Medulla oblongata (tissue), 1 donor: Measurements from ENCODE around the gene HTR1D.
"Not testable (repeated sequence)": the region's sequence is repeated elsewhere in the genome, so short reads cannot be mapped to it uniquely, and the experiment has no call there.

Source experiments
- DNase-seq: peaks from one replicate; pipeline ENCODE4 v3.0.0-alpha.2; 2015; ENCODE audit errors: extremely low spot score

Gene HTR1D

GRCh38 chr1:23217421-23218115, at the start of gene HTR1D:
HTR1D (minus strand) TSS chr1:23217502; CDS start chr1:23194219, 23,283 bp downstream.
- DNase-seq = no peak

GRCh38 chr1:23263380-23263887, 46.1 kb upstream of the HTR1D start:
- no peak for DNase-seq

- not testable (repeated sequence) for DNase-seq
Observed at GRCh38 chr1:23258082-23258481, 40.8 kb upstream of the HTR1D start.

GRCh38 chr1:23257371-23257770, 40.1 kb upstream of the HTR1D start:
- not testable (repeated sequence) for DNase-seq

GRCh38 chr1:23254584-23254983, 37.3 kb upstream of the HTR1D start:
- no peak for DNase-seq

GRCh38 chr1:23251812-23252211, 34.5 kb upstream of the HTR1D start:
- DNase-seq = no peak

- DNase-seq = no peak
Observed at GRCh38 chr1:23249787-23250454, 32.6 kb upstream of the HTR1D start.

- no peak for DNase-seq
Observed at GRCh38 chr1:23247276-23247675, 30.0 kb upstream of the HTR1D start.

GRCh38 chr1:23246274-23246673, 29.0 kb upstream of the HTR1D start:
- no peak for DNase-seq

- no peak for DNase-seq
Observed at GRCh38 chr1:23244256-23244761, 27.0 kb upstream of the HTR1D start.

- DNase-seq = no peak
Observed at GRCh38 chr1:23242414-23242813, 25.1 kb upstream of the HTR1D start.

- DNase-seq = no peak
Observed at GRCh38 chr1:23239638-23240295, 22.5 kb upstream of the HTR1D start.

GRCh38 chr1:23238565-23238964, 21.3 kb upstream of the HTR1D start:
- DNase-seq = no peak

- no peak for DNase-seq
Observed at GRCh38 chr1:23237508-23237907, 20.2 kb upstream of the HTR1D start.

- DNase-seq = no peak
Observed at GRCh38 chr1:23227806-23228205, 10.5 kb upstream of the HTR1D start.

GRCh38 chr1:23224739-23225648, 7.7 kb upstream of the HTR1D start:
- no peak for DNase-seq

GRCh38 chr1:23223963-23224362, 6.7 kb upstream of the HTR1D start:
- DNase-seq = not testable (repeated sequence)

GRCh38 chr1:23223490-23223951, 6.2 kb upstream of the HTR1D start:
- not testable (repeated sequence) for DNase-seq

- DNase-seq = no peak
Observed at GRCh38 chr1:23222742-23223141, 5.4 kb upstream of the HTR1D start.

- DNase-seq = no peak
Observed at GRCh38 chr1:23222331-23222730, 5.0 kb upstream of the HTR1D start.

- no peak for DNase-seq
Observed at GRCh38 chr1:23221107-23221506, 3.8 kb upstream of the HTR1D start.
